NCI-H446 (cell line): ENCODE measurements around the gene SUSD5.

Experiments used
- DNase-seq, 2 experiments: peaks; one replicate each; lab custom pipeline; 2025; lab: John Stamatoyannopoulos, UW

Gene SUSD5

DNA sequence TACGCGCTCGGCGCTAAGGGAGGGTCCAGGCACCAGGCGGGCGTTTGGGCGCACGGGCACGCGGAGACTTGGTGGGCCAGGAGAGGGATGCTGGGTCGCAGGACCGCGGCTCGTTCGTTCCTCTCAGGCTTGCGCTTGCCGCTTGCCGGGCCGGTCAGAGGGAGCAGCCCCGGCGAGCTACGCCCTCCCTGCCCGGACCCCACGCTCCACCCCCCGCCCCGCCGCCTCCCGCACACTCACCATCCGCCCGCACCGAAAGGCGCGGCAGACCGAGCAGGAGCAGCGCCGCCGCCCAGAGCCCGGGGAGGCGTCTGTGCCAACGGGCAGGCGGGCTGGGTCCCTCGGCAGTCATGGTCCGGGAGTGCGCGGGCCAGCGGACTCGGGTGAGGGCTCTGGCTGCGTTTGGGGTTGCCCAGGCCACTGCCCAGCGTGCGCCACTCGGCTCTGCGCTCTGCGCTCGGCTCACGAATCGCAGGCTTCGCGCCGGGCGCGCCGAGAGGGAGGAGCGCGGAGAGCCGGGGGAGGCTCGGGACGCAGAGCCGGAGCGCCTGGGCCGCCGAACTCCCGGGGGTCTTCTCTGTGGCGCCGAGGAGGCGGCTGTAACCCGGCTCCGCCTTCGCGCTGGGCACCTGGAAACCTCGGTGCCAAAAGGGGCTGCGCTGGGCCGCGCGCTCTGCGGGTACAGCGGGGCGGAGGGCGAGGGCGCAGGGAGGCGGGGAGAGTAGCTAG lies at the start of gene SUSD5:
SUSD5 (minus strand) TSS at position 365 of the 729 bp plus-strand sequence; CDS start at position 352, 13 bp downstream.
- DNase-seq = no peak

DNA sequence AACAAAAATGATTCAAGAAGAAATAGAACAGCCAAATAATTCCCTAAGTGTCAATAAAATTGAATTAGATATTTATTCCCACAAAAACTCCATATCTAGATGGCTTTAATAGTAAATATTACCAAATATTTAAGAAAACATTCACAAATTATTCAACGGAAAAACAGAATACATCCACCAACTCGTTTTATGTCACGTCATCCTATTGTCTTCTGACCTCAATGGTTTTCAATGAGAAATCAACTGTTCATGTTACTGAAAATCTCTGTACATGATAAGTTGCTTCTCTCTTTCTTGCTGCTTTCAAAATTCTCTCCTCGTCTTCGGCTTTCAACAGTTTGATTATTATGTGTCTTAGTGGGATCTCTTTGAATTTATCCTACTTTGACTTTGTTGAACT lies 41.5 kb upstream of the SUSD5 start:
- no peak for DNase-seq

DNA sequence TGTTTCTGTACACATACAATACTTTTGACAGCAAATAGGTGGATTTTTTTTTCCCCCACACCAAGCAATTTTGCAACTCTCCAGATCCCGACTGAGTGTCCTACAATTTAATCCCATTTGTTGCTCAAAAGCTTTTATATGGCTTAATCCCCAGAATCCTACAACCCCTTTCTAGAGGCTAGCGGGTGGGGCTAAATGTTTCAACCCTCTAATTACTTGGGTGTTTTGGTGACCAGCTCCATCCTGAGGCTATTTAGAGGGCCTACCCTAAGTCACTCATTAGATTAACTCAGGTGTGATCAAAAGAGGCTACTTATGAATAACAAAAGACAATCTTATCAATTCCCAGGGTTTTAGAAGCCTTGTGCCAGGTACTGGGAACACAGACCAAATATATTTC lies 37.6 kb upstream of the SUSD5 start:
- DNase-seq = no peak

DNA sequence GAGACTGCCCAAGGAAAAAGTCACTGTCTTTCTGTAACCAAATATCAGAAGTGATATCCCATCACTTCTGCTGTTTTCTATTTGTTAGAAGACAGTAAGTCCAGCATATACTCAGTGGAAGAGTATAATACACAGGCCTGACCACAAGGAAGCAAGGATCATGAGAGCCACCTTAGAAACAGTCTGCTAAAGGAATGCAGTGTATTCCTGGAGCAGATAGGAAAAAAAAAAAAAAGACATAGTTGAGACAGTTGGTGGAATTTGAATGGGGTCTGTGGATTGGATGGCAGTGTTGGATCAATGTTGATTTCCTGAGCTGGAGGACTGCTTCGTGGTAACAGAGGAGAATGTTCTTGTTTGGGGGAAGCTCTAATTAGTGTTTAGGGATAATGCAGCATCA lies 32.1 kb upstream of the SUSD5 start:
- DNase-seq = no peak

DNA sequence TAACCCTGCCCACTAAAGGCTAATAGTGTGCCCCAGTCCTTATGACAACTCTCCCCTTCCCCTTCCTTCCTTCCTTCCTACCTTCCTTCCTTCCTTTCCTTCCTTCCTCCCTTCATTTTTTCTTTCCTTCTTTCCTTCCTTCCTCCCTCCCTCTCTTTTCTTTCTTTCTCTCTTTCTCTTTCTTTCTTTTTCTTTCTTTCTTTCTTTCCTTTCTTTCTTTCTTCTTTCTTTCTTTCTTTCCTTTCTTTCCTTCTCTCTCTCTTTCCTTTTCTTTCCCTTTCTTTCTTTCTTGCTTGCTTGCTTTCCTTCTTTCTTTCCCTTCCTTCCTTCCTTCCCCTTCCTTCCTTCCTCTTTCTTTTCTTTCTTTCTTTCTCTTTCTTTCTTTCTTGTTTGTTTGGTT lies 28.2 kb upstream of the SUSD5 start:
- no peak for DNase-seq

DNA sequence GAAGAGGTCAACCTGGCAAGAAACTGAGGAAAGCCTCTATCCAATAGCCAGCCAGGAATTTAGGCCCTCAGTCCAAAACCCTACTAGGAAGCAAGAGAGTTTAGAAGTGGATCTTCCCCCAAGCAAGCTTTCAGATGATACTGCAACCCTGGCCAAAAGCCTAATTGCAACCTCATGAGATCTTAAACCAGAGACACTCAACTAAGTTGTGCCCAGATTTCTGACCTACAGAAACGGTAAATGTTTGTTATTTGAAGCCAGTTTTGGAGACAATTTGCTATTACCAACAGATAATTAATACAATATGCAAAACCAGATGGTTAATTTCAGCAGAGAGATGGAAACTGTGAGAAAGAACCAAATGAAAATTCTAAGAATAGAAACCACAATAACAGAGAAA lies 21.7 kb upstream of the SUSD5 start:
- DNase-seq = no peak

DNA sequence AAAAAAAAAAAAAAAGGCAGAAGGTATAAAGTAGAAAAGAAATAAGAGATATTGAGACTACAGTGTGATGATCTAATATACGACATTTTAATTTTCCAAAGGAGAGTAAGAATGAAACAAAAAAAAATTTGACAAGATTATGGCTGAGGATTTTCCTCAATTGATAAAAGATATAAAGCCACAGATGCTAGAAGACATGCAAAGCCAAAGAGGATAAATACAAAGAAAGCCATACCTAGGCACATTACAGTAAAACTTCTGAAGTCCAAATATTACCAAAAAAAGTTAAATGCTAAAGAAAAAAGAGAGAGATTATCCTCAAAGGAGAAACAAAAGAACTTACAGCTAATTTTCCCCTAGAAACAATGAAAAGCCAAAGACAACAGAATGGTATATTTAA lies 20.3 kb upstream of the SUSD5 start:
- DNase-seq = no peak

DNA sequence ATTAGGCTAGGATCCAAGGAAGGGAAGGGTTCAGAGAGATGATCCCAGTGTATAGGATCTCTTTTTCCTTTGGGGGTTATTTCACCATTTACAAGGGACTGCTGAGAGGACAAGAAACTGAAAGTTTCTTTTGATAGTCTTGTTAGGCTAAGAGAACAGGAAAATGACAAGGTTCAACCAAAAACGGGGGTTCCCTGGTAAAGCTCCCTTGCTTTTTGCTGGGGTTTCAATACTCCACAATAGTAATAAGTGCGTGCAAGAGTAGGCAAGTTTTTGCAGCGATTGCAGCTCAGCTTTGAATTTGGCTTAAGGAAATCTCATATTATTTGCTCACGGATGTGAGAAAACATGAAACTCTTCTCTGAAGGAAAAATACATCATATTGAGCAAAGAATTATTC lies 18.8 kb upstream of the SUSD5 start:
- DNase-seq = no peak

DNA sequence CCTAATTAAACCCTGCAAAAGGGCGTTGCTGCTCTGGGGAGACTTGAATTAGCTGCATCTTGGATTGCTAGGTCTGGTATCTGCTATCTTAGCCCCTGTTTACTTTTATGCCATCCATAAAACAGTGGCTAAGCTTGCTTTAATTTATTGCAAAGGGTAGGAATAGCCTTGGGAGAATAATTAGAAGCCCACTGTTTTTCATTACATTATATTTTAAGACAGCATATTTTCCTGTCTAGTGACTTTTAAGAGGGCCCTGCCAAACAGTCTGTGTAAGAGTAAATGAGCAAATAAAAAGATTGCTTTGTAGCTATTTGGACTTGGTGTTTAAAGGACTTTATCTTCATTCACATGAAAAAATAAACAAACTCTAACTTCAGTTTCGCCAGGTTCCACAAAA lies 17.4 kb upstream of the SUSD5 start:
- DNase-seq = no peak

DNA sequence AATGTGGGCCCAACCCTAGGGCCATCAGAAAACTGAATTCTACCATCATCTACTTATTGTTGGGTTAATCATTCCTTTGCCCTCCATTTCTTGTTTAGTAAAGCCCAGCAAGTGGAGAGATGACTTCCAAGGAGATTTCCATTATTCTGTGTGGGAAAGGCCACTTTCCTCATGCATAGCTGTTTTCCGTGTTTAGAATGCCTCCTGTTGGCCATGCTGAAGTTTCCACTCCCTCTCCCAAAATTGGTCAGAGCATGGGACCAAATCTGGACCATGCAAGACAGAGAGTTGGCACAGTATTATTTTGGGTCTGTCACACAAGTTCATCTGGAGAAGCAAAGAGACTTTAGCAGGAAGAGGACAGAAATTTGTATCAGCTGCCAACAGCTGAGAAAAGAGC lies 15.3 kb upstream of the SUSD5 start:
- DNase-seq = no peak

DNA sequence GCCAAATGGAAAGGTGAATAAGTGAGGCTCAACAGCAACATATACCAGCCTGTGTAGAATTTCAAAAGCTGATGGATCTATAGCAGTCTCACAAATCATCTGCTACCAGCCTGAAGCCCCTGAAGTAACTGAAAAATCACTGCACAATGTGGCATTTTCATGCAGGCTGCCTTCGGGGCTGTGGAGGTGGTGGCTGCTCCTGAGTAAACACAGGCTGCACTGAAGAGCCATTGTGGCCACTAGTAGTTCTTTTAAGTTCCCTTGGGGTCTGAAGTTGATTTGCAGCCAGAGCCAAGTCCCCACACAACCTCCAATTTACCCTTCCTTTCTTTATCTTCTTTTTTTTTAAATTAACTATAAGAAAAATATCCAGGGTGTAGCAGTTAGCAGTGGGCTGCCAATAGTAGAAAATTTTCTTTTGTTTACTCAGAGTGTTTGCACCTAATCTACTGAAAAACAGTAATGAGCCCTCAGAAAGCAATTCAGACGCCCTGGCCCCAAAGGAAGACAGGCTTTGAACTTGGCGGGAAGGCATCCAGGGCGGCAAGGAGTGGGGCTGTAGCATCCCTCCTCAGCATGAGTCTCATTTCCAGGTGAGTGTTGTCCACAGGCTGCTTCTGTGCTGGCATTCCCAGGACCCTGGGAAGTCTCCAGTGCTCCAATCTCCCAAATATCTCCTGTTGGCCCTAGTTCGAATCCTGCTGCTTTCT lies 13.3 kb upstream of the SUSD5 start:
- DNase-seq = no peak

DNA sequence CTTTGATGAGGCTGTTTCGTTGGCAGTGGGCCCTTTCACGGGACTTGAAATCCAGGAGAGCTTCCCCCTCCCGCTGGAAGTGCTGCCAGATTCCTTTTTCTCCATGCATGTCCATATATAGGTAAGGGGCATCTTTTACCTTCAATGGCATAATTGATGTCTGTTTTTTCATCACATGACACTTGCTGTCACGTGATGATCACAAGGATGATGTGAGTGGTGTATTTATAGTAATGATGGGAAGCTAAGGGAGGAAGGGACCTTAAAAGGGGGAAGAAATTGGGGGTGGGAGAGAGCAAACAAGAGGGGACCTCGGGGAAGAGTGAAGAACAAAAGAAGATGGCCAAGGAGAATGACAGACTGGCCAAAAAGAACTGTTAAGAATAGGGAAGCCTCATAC lies 11.3 kb upstream of the SUSD5 start:
- DNase-seq = no peak

DNA sequence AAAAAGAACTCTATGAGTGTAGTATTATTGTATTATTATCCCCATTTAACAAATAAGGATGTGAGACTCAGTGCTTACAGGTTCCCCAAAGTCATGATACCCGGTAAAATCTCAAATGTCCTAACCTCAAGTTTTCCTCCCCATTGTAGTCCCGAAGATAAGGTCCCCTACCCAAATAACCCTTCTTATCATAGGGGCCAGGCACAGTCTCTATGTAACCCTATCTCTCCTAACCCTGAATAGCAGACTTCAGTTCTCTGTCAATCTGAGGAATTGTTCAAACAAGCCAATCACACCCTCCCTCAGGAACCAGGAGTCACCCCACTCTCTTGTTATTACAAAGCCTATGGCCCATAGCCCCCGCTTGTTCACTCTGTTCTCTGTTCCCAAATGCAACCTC lies 10.5 kb upstream of the SUSD5 start:
- DNase-seq = no peak

DNA sequence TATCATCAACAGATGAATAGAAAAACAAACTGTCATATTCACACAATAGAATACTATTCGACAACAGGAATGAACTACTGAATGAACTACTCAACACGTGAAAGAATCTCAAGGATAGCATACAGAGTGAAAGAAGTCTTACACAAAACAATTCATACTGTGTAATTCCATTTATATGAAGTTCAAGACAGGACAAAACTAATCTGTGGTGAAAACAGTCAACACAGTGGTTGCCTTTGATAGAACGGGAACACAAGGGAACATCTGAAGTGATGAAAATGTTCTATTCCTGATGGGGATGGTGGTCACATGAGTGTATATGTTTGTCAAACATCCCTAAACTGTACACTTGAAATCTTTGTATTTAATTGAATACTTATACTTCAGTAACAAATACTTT lies 2.6 kb upstream of the SUSD5 start:
- no peak for DNase-seq

DNA sequence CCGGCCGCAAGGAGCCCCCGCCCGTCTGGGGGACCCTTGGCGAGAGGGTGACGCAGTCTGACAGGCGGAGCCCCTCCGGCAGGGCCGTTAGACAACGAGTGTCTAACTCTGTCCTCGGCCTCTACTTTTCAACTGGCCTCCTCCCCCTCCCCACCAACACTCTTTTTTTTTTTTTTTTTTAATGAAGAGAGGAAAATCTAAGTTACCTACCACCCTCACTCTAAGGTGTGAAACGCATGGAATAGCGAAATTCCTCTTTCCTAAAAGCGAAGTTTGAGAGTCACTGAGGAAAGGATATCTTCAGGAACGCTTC lies 521 bp upstream of the SUSD5 start:
- no peak for DNase-seq

DNA sequence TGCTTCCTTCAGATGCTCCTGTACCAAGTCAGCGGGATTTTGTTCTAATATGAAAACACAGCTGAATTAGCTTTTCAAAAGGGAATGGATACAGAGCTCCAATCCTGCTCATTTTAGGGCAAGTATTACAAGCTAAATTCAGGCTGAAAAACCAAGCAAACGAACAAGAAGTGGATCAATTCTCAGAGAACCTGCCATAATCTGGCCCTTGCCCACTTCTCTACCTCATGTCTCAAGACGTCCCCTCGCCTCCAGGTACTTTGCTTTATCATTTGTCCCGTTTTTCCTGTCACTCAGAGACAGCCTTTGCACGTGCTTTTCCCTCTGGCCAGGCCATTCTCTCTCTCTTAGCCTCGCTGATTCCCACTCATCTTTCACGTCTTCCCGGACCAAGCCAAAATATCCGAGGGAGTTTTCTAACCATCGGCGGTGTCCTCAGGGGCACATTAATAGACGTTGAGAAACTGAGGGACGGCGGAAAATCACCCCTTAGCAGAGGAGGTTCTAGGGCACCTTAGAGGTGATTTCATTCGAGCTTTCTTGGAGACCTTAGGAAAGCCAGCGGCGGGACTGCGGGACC lies 654 bp downstream of the SUSD5 start:
- DNase-seq = no peak

DNA sequence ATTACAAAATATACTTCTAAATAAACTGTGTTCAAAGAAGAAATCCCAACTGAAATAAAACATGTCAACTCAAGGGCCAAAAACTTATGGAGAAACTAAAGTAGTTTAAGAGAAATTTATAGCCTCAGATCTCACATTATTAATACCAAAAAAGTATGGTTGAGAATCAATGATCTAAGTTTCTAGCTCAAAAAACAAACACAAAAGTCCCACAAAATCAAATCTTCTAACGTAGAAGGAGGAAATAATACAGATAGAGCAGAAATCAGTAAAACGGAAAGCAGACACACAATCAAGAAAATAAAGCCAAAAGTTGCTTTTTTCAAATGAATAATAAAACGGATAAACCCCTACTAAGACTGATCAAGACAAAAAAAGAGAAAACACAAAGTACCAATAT lies 2.9 kb downstream of the SUSD5 start:
- DNase-seq = no peak

DNA sequence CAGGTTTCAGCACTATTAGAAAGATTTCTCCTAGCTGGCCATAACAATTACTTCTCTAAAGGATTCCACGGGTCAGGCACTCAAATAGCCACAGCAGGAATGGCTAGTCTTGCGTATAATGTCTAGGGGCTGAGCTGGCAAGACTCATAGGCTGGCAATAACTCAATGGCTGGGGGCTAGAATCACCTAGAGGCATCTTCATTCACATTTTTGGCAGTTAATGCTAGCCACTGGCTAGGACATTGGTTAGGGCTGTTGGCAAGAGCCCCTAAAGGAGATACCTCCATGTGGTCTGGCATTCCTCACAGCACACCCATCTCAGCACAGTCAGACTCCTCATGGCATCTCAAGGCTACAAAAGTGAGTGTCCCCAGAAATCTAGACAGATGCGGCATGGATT lies 6.2 kb downstream of the SUSD5 start:
- no peak for DNase-seq

DNA sequence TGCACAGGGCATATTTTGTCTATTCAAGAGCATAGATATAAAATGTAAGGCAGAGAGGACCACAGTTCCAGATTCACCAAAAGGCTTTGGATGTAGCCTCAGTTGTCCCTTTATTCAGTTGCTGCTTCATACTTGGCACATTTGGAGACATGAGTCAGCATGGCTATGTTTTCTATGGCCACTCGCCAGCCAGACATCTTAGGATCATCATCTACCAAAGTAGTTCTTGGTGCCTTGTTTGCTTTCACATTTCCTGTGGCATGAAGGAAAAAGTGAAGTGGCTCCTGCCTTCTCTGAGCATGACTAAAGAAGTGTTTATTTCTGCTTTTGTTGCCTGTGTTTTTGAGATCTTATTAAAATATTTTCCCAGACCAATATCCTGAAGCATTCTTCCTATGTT lies 7.2 kb downstream of the SUSD5 start:
- no peak for DNase-seq

DNA sequence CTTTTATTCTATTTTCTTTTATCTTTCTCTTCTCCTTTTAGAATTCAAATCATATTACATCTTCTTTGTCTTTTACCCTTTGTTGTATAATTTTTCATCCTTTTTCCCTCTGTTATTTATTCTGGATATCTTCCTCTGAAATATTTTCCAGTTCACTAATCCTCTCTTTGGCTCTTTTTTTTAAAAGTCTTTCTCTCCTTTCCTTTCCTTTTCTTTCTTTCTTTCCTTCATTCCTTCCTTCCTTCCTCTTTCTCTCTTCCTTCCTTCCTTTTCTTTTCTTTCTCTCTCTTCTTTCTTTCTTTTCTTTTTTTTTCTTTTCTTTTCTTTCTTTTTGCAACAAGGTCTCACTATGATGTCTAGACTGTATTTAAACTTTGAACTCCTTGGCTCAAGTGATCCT lies 9.3 kb downstream of the SUSD5 start:
- no peak for DNase-seq

DNA sequence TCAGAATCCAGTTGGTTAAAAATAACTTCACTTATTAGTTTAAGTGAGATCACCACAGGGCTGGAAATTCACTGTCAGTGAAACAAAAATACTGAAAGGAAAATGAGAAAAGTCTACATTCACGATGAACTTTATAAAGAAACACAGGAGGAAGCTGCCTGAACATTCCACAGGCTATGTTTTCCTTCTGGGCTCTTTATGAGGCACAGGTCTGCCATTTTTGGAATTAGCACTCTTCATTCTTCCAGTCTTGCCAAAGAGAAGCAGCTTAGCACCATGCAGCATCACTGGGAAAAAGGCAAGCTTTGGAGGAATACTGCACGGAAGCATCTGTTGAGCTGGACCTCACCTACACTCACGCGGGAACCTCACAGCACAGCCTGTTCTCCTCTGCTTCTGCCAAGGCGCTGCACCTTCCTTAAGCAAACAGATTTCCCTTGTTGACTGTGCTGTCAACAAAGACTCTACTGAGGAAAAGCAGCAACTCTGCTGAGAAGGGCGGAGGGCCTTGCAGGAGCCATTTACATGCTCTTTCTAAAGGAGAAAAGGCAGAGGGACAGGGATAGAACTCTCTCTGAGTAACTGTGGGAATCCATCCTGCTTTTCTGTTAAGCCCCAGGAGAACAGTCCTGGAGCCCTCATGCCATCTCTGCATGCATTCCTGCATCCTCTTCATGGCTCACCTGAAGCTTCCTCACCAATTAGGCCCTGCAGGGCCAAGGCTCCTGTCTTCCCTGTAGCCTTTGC lies 15.7 kb downstream of the SUSD5 start:
- DNase-seq = no peak

DNA sequence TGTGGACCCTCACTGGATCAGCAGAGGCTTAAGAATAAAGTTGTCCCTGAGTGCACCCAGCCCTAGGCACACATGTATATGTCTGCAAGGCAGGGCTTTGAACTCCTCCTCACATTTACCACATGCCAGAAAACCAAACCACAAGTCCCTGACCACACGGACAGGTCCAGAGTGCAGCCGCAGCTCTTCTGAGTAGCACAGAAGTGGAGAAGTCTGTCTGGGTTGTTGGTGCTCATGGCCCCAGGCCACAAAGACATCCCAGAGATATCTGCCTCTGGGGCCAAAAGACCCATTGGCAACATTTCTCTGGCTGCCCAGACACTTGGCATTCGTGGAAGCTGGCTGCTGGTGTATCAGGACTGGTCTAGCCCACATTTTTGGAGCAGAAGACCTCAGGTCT lies 17.4 kb downstream of the SUSD5 start:
- DNase-seq = no peak

DNA sequence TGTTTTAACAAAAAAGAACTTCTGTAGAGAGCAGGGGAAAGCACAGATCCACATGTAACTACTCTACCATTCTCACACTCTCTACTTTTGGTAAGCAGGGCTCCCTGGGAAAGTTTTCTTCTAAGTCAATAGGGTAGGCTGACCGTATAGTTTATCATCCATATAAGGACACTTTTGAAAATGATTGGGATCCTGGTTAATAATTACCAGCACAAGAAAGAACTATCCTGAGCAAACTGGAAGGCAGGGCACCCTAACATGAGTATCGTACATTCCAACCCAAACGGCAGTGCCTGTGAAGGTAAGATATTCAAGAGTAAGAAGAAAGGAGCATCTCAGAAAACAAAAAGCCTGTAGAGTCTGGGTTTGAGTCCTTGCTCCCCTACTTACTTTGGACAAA lies 22.1 kb downstream of the SUSD5 start:
- no peak for DNase-seq
